ENCODE results near the gene PNCK.
"Not testable (repeated sequence)": the region's sequence is repeated elsewhere in the genome, so short reads cannot be mapped to it uniquely, and the experiment has no call there.

The PNCK gene

DNA sequence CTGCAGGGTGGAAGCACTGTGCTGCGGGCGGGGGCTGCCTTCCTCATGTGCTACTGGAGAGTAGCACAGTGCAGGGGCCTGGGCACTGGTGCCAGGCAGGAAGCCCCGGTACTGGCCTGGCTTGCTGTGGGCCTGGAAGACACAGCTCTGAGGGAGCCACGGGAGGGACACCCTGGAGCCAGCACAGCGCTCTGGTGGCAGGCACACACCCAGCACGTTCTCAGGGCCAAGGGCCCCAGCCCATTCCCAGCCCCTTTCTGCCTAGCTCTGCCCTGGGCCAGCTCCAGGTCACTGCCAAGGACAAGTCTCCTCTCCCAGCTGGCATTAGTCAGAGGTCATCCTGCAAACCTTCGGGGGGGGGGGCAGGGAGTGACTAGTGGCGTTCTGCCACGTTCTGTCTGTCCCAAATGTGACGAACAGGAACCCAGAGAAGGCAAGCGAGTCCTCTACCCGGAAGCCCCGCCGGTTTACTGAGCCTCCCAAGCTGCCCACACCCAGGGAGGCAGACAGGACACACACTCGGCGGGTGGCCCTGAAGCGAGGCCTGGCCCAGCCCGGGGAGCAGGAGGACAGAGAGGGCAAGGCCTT is 26.3 kb upstream of the PNCK start:
- H3K4me3 ChIP-seq (ENCODE audit: low read depth, low read length); DNase-seq (ENCODE audit: low read depth): not testable (repeated sequence)

DNA sequence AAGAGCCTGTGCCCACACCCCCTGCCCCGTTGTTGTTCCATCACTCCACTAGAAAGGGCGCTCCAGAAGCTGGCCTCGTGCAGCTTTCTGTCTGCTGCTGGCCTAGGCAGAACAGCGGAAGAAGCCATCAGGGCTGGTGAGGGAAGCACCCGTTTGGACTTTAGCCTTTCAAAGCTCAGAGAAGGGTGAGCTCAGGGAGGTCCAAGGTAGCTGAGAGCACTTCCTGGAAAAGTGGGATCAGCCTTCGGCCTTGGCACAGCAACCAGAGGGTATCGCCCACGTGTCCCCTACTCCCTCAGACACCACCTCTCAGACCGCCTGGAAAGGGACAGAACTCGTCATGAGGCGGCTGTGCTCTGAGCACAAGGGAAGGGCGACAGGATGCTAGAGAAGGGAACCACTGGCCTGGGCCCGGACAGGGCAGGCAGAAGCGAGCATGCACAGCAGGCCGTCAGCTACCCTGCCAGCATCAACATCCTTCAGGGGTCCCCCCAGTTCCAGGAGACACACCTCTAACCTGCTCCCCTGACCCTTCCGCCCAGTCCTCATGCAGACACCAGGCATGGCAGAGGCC is 25.7 kb upstream of the PNCK start:
- not testable (repeated sequence) for H3K4me3 ChIP-seq (ENCODE audit: low read depth, low read length); DNase-seq (ENCODE audit: low read depth)

DNA sequence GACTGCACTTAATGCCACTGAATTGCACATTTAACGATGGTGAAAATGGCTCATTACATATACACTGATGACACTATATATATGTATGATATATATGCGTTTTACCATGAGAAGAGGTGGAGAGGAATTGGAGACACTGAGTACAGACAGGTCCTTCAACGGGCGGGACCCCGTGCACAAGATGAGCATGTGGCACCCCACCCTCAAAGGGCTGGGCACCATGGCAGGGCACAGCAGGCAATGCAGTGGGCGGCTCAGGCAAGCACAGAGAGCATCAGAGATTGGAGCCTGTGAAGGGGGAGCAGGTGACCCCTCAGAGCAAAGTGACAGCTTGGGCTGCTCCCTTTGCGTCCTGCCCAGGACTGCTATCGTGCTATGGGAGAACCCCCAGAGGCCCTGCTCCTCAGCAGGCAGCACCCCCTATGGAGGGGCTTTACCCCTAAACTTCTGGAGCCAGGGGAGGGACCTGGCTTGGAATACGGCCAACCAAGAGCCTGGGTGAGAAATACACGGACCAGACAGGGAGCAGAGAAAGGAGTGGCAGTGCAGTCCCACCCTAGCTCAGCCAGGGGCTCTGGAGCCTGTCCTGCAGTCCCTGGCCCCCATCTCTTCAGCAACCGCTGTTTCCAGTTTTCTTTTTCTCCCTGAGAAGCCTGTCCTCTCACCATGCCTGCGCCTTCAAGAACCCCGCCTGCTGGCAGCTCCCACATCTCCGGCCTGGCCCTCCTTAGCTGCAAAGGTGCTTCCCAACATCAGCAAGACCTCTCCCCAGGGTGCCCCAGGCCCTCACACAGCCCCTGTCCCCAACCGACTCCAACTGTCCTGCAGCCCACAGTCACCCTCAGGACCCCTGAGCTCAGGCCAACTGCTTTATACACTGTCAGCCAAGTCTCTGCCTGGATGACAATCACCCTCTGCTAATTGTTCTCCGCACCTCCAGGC is 24.6 kb upstream of the PNCK start:
- no peak for DNase-seq (ENCODE audit: low read depth)
- H3K4me3 ChIP-seq (ENCODE audit: low read depth, low read length) = no peak overlapping the region

DNA sequence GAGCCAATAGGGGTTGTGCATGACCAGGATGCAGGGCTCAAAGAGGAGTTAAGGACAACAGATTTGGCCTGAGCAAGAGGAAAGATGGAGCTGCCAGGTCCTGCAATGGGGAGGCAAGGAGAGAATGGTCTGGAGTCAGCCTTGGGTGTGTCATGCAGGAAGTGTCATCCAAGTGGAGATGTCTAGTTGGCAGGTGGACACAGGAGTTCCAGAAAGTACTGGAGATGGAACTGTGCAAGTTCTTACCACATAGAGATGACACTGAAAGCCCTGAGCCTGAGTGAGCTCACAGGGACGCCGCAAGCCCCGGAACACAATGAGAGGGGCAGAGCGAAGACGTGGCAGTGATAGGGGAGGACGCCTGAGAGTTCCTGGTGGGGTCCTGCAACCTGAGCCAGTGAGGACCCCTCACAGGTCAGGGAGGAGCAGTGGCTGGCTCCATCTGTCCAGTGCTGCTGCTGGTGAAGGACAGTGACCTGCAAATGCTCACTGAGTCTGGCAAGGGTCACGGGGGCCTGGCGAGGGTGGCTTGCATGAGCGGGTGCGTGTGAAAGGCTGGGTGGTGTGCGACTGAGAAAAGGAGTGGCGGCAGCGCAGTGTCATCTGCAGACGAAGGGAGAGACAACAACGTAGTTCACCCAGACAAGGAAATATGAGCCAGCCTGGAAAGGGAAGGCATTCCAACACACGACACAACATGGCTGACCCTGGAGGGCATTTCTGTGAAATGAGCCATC is 23.5 kb upstream of the PNCK start:
- not testable (repeated sequence) for DNase-seq (ENCODE audit: low read depth); H3K4me3 ChIP-seq (ENCODE audit: low read depth, low read length)

DNA sequence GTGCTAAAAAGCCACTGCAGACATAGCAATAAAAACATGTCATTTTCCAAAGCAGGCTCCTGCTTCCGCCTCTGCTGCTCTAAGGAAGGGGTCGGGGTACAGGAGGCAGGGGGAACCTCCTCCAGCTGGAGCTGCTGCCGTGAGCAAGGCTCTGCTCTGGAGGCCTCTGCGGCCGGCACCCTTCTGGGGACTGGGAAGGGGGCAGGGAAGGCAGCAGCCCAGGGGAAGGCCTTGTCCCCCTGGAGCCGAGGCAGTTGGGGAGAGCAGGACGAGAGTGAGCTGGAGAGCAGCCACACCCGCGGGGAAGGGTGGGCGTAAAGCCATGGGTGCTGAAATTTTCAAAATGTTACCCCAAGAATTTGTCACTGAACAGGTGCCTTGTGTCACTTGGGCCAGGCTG is 22.9 kb upstream of the PNCK start:
- H3K4me3 ChIP-seq (ENCODE audit: low read depth, low read length); DNase-seq (ENCODE audit: low read depth): not testable (repeated sequence)

DNA sequence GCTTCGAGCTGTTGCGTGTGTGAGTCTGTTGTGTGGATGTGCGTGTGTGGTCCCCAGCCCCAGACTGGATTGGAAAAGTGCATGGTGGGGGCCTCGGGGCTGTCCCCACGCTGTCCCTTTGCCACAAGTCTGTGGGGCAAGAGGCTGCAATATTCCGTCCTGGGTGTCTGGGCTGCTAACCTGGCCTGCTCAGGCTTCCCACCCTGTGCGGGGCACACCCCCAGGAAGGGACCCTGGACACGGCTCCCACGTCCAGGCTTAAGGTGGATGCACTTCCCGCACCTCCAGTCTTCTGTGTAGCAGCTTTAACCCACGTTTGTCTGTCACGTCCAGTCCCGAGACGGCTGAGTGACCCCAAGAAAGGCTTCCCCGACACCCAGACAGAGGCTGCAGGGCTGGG is 22.5 kb upstream of the PNCK start:
- H3K4me3 ChIP-seq (ENCODE audit: low read depth, low read length) = no peak overlapping the region
- DNase-seq (ENCODE audit: low read depth) = no peak

DNA sequence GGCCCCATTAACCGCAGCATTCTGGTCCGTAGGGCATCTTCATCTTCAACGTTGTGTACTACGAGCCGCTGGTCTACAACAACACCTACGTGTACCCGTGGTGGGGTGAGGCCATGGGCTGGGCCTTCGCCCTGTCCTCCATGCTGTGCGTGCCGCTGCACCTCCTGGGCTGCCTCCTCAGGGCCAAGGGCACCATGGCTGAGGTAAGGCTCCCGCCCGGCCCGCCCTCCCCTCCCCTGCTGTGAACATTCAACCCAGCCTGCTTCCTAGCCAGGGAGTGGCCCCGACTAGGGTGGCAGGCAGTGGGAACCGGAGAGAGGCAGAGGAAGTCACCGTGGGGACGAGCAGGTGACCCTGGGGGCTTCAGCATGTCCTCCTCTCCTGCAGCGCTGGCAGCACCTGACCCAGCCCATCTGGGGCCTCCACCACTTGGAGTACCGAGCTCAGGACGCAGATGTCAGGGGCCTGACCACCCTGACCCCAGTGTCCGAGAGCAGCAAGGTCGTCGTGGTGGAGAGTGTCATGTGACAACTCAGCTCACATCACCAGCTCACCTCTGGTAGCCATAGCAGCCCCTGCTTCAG is 21.2 kb upstream of the PNCK start:
- no peak overlapping the region for H3K4me3 ChIP-seq (ENCODE audit: low read depth, low read length)
- no peak for DNase-seq (ENCODE audit: low read depth)

DNA sequence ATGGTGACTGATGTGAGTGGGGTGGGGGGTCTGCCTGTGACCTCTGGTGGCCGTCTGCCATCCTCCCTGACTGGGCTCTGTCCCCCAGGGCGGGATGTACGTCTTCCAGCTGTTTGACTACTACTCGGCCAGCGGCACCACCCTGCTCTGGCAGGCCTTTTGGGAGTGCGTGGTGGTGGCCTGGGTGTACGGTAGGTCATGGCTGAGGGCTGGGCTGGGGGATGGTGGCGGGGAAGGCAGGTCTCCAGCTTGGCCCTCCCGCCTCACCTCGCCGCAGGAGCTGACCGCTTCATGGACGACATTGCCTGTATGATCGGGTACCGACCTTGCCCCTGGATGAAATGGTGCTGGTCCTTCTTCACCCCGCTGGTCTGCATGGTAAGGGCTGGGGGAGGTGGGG is 20.6 kb upstream of the PNCK start:
- not testable (repeated sequence) for H3K4me3 ChIP-seq (ENCODE audit: low read depth, low read length)

DNA sequence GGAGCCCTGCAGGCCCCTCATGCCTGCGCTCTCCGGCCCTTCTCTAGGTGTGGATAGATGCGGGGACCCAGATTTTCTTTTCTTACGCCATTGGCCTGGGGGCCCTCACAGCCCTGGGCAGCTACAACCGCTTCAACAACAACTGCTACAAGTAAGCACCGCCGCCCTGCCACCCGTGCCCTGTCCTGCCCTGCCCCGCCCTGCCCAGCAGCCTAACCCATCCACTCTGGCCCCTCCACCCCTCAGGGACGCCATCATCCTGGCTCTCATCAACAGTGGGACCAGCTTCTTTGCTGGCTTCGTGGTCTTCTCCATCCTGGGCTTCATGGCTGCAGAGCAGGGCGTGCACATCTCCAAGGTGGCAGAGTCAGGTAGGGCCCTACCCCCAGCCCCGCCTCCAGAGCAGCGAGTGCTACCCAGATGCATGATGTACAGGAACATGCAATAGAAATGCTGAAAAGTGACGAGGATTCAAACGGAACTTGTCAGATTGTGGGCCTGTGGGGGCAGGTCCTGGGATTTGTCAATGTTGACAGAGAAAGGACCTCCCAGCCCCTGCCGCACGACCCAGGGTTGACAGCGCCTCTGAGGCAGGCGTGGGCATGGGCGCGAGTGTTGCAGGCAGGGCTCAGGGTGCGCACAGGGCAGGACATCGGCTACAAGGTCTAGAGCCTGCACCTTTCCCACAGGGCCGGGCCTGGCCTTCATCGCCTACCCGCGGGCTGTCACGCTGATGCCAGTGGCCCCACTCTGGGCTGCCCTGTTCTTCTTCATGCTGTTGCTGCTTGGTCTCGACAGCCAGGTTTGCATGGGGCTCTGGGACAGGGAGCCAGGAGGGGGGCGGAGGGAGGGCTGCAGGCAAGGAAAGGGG is 19.8 kb upstream of the PNCK start:
- no peak overlapping the region for H3K4me3 ChIP-seq (ENCODE audit: low read depth, low read length)
- no peak for DNase-seq (ENCODE audit: low read depth)

More for the DNA sequence above, 20.6 kb upstream of the PNCK start:
- DNase-seq (ENCODE audit: low read depth) = not testable (repeated sequence)

DNA sequence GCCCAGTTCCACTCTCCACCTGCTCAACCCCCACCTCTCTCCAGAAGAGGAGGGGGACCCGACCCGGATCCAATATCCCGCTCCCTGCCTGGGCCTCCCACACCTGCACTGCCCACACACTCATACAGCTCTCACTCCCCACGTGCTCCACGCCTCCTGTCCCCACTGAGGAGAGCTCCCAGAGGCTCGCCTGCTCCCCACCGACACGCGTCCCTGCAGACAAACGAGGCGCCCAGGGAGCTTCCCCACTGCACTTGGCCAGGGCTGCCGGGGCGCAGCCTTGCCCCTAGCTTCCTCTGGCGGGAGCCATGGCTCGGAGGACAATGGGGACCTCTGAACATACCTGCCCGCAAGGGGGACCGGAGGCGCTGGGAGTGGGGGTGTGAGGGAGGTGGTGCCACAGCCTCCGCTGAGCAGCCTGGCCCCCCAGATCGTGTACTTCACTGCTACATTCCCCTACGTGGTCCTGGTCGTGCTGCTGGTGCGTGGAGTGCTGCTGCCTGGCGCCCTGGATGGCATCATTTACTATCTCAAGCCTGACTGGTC is 19.1 kb upstream of the PNCK start:
- no peak overlapping the region for H3K4me3 ChIP-seq (ENCODE audit: low read depth, low read length)
- DNase-seq (ENCODE audit: low read depth) = no peak

DNA sequence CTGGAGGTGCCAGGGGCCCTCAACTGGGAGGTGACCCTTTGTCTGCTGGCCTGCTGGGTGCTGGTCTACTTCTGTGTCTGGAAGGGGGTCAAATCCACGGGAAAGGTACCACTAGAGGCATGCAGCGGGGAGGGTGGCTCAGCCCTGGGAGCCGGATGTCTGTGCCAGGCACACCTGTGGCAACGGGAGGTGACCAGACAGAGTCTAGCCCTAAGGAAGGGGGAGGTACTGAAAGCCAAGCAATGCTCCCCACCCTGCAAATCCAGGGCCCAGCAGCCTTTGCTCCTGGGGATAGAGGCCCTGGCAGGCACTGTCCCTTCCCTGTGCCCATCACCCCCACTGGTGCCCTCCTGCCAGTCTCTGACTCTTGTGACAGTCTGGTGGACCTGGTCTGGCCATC is 18.4 kb upstream of the PNCK start:
- DNase-seq (ENCODE audit: low read depth) = no peak

DNA sequence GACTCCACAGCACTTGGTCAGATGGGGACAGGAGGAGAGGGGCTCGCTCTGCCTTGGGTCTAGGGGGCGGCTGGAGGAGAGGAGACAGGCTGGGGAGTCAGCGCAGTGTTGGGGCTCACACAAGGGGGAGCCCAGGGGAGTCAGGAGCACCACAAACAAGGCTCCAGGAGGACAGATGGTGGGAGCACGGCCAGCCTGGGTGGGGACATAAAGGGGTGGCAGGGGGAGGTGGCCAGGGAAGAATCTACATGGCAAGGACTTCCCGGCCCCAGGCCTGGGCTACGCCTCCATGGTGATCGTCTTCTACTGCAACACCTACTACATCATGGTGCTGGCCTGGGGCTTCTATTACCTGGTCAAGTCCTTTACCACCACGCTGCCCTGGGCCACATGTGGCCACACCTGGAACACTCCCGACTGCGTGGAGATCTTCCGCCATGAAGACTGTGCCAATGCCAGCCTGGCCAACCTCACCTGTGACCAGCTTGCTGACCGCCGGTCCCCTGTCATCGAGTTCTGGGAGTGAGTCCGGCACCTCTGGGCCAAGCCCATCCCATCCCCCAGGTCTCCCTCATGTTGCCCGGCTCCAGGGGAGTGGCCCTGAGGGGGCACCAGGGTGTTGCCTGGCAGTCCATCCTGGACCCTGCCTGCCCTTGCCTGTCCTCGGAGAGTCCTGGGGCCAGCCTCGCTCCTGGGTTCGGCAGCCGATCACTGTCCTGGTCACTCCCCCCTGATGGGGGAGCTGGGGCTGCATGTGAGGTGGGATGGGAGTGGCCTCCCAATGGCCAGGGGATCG is 17.6 kb upstream of the PNCK start:
- H3K4me3 ChIP-seq (ENCODE audit: low read depth, low read length); DNase-seq (ENCODE audit: low read depth): not testable (repeated sequence)

More for the DNA sequence above, 18.4 kb upstream of the PNCK start:
- no peak overlapping the region for H3K4me3 ChIP-seq (ENCODE audit: low read depth, low read length)

DNA sequence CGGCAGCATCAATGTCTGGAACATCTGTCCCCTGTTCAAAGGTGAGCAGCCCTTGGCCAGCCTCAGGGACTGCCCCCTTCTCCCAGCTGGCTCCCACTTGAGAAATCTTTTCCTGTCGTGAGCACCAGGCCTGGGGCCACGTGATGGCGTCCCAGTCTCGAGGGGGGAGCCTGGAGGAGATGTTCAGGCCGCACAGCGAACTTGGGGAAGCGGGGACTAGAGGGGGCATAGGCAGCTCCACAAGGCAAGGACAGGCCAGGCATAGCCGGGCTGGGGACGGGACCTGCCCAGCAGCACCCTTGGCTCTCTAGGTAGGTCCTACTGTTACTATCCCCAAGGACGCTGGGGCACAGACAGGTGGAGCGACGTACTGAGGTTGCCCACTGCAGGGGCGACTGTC is 16.9 kb upstream of the PNCK start:
- no peak for DNase-seq (ENCODE audit: low read depth)
- no peak overlapping the region for H3K4me3 ChIP-seq (ENCODE audit: low read depth, low read length)

DNA sequence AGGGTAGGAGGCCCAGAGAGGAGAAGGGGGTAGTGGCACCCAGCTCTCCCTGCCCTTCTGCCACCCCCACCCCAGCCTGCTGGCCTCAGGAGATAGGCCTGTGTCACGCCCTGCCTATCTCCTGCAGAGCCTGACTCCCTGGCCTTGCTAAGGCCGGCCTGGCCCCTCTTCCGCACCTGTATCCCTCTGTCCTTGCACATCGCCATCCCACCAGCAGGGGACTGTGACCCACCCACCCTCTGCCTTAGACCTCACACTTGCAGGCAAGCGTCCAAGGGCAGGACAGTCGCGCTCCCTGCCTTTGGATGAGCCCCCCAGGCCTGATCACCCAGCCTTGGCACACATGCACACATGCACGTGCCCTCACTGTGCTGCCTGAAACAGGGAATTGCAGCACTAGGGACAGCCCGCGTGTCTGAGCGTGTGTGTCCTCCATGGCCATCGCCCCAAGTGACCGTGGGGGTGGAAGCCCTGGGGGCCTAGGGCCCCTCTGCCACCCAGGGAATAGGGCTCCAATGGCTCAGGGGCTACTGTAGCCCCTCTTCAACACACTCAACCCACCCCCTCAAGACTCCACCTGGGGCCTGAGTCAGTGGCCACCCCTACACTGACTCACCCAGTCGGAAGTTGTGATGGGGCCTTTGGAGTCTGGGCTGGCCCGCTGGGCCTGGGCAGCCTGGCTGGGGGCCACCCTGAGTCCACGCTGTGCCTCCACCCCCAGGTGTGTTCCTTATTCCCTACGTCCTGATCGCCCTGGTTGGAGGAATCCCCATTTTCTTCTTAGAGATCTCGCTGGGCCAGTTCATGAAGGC is 16.2 kb upstream of the PNCK start:
- DNase-seq (ENCODE audit: low read depth) = no peak

DNA sequence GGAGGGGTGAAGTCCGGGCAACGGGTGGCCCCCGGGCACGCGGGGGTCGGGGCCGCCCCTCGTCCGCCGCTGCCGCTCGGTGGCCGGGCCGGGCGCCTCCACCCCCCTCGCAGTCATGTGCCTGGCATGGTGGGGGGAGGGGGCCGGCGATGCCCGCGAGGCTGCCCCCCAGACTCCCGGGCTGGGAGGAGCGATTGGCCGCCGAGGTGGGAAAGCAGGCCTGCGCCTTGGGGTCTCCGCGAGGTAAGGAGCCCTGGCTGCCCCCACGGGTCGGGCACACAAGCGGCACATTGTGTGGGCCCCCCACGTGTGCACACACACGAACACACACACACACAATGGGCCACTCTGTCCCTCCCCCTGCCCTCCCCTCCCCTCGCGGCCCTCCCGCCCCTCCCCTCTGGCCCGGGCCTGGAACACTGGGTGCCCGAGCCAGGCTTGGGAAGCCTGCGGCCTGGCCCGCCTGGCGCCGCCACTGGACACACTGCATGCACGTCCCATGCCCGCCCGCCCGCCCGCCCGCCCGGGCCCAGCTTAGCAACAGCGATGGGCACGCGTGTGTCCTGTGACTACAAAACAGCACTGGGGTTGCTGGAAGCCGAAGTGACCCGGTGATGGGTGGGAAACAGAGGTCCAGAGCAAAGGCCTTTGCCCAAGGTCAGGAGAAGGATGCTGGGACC is 15.4 kb upstream of the PNCK start:
- peak overlapping the region; percentile 48 for H3K4me3 ChIP-seq (ENCODE audit: low read depth, low read length)
- no peak for DNase-seq (ENCODE audit: low read depth)

More for the DNA sequence above, 16.2 kb upstream of the PNCK start:
- peak overlapping the region; percentile 40 for H3K4me3 ChIP-seq (ENCODE audit: low read depth, low read length)

DNA sequence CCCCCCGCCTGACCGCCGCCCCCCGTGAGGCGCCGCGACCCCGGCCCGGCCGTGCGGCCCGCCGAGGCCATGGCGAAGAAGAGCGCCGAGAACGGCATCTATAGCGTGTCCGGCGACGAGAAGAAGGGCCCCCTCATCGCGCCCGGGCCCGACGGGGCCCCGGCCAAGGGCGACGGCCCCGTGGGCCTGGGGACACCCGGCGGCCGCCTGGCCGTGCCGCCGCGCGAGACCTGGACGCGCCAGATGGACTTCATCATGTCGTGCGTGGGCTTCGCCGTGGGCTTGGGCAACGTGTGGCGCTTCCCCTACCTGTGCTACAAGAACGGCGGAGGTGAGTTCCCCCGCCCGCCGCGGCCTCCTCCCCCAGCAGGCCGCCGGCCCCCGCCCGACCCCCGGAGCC is 14.9 kb upstream of the PNCK start:
- DNase-seq (ENCODE audit: low read depth) = no peak
- peak overlapping the region; percentile 48 for H3K4me3 ChIP-seq (ENCODE audit: low read depth, low read length)

Measured in skeletal muscle cell (primary cell).